Lower leg skin (tissue), 3 donors: ENCODE results near the gene REEP5.

Experiments
- POLR2A ChIP-seq, 2 donors: fragments of 450-650 bp; IDR thresholded peaks; one replicate each; pipeline ENCODE4 v1.6.1; 2016 to 2017; ENCODE audit warnings: antibody characterized with exemption in 2 of 2, mild to moderate bottlenecking in 1 of 2, moderate library complexity in 1 of 2
- TF ChIP-seq, protein P1 (sequence below), 3 donors: fragments of 450-650 bp; IDR thresholded peaks; one replicate each; pipeline ENCODE4 v1.5.1; 2016; ENCODE audit warnings: antibody characterized with exemption in 3 of 3, mild to moderate bottlenecking in 3 of 3, moderate library complexity in 2 of 3

DNA sequence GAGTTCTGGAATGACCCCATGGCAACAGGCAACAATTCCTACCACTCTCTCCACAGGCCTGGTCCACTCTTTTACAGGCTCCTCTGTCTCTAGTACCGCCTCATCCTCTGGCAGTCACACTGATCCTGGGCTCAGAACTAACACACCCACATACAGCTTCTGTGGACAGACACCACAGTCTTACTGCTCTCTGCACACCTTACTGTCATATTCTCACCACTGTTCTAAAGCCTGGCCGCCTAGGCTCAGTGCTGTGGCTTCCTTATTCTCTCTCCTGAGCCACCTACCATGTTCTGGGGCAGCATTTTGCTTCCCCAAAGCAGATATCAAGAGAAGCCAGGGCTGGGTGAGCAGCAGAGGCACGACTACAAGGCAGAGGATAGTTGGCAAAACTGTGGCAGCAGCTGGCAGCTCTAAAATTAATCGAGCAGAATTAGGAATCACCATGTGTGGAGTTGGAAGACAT lies 14.8 kb downstream of the REEP5 start:
- TF ChIP-seq, protein P1, sequence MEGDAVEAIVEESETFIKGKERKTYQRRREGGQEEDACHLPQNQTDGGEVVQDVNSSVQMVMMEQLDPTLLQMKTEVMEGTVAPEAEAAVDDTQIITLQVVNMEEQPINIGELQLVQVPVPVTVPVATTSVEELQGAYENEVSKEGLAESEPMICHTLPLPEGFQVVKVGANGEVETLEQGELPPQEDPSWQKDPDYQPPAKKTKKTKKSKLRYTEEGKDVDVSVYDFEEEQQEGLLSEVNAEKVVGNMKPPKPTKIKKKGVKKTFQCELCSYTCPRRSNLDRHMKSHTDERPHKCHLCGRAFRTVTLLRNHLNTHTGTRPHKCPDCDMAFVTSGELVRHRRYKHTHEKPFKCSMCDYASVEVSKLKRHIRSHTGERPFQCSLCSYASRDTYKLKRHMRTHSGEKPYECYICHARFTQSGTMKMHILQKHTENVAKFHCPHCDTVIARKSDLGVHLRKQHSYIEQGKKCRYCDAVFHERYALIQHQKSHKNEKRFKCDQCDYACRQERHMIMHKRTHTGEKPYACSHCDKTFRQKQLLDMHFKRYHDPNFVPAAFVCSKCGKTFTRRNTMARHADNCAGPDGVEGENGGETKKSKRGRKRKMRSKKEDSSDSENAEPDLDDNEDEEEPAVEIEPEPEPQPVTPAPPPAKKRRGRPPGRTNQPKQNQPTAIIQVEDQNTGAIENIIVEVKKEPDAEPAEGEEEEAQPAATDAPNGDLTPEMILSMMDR (IDR thresholded peaks at IDR 0.05), result no peak
- TF ChIP-seq POLR2A (IDR thresholded peaks at IDR 0.05), result no peak
